ENCODE results near the gene METTL8.

The METTL8 gene

DNA sequence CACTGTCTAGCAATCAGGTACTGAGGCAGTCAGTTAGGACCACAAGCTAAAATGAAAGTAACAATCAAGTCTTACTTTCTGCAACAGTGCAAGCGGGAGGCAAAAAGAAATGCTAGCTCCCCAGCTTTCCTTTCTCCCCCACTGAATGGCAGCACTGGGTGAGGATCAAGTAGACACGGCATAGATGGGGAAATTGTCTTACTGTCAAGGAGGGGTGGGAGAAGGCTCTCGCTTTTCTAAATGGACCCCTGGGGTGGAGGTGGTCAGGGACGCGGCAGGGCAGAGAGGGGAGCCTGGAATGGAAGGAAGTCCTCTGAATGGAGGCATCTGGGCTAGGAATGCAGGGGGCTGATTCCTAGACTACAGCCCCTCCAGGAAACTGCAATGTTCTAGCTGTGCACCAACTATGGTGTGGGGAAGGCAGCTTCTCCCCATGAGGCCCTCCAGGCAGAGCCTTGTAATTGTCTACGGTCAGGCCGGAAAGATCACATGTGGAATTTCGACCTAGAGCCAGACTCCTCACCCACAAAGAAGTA is 24.3 kb downstream of the METTL8 start:
- Histone ChIP-seq H3K36me3 (ENCODE audit: insufficient read depth, low read length) (no peaks in the 10 kb centered on the region), H3K9ac (ENCODE audit: insufficient read length) (no peak overlapping the region), H3K9me3 (ENCODE audit: low read depth, low read length) (no peaks in the 10 kb centered on the region), H3K27ac (peak overlapping the region; percentile 11; the same call in 1 of the 2 replicates), H3K4me3 (peak overlapping the region; percentile 55)
- no peak for TF ChIP-seq FOXP2 (optimal IDR thresholded peaks at IDR 0.05; ENCODE audit: control extremely low read depth, extremely low read length, insufficient read depth)
- no peak for DNase-seq (ENCODE audit: low read depth, low spot score)

DNA sequence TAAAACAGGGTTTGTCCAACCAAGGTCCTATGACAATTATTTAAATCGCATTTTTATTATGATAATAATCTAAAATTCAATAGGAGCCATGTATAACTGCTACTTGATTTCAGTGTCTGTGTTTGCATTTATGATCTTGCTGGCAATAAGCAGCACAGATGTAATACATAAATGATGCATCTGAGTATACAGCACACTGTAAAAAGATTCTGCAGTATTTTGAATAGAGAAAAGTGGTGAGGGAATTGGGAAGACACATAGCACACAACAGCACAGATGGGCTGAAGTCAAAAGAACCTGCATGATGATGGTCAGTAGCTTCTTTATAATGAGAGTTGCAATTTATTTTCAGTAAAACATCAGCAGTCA is 26.1 kb downstream of the METTL8 start:
- DNase-seq (ENCODE audit: low read depth, low spot score) = no peak
- Histone ChIP-seq H3K9ac (ENCODE audit: insufficient read length) (no peak overlapping the region), H3K27ac (no peak overlapping the region), H3K9me3 (ENCODE audit: low read depth, low read length) (no peaks in the 10 kb centered on the region), H3K36me3 (ENCODE audit: insufficient read depth, low read length) (no peaks in the 10 kb centered on the region), H3K4me3 (no peak overlapping the region)
- no peak for TF ChIP-seq POLR2AphosphoS5 (IDR thresholded peaks at IDR 0.05; ENCODE audit: borderline replicate concordance, low read depth, low read length)
- TF ChIP-seq FOXP2 (optimal IDR thresholded peaks at IDR 0.05; ENCODE audit: control extremely low read depth, extremely low read length, insufficient read depth) = no peak
- TF ChIP-seq EZH2 (IDR thresholded peaks at IDR 0.05) = no peak

- DNase-seq (ENCODE audit: low read depth, low spot score) = no peak
- no peak overlapping the region for H3K27ac ChIP-seq
- H3K4me3 ChIP-seq = no peak overlapping the region
- H3K36me3 ChIP-seq (ENCODE audit: insufficient read depth, low read length) = 0 out of 2 replicates have a peak, but pooled peaks cover 1% of the 10 kb centered on the region
- no peaks in the 10 kb centered on the region for H3K9me3 ChIP-seq (ENCODE audit: low read depth, low read length)
- TF ChIP-seq EZH2 (IDR thresholded peaks at IDR 0.05) (no peak), FOXP2 (optimal IDR thresholded peaks at IDR 0.05; ENCODE audit: control extremely low read depth, extremely low read length, insufficient read depth) (no peak), POLR2AphosphoS5 (IDR thresholded peaks at IDR 0.05; ENCODE audit: borderline replicate concordance, low read depth, low read length) (no peak)
- no peak overlapping the region for H3K9ac ChIP-seq (ENCODE audit: insufficient read length)
Observed at GRCh38 chr2:171407030-171407675, 26.6 kb downstream of the METTL8 start.

- no peak overlapping the region for H3K9ac ChIP-seq (ENCODE audit: insufficient read length)
Observed at GRCh38 chr2:171406044-171406443, 27.7 kb downstream of the METTL8 start.

GRCh38 chr2:171405546-171405945 is 28.2 kb downstream of the METTL8 start:
- no peak for DNase-seq (ENCODE audit: low read depth, low spot score)
- Histone ChIP-seq H3K9me3 (ENCODE audit: low read depth, low read length) (no peaks in the 10 kb centered on the region), H3K36me3 (ENCODE audit: insufficient read depth, low read length) (0 out of 2 replicates have a peak, but pooled peaks cover 3% of the 10 kb centered on the region), H3K9ac (ENCODE audit: insufficient read length) (no peak overlapping the region), H3K4me3 (no peak overlapping the region), H3K27ac (no peak overlapping the region)
- no peak for TF ChIP-seq EZH2 (IDR thresholded peaks at IDR 0.05)
- TF ChIP-seq POLR2AphosphoS5 (IDR thresholded peaks at IDR 0.05; ENCODE audit: borderline replicate concordance, low read depth, low read length) = no peak
- TF ChIP-seq FOXP2 (optimal IDR thresholded peaks at IDR 0.05; ENCODE audit: control extremely low read depth, extremely low read length, insufficient read depth) = no peak

More at GRCh38 chr2:171406044-171406443, 27.7 kb downstream of the METTL8 start:
- Histone ChIP-seq H3K27ac (no peak overlapping the region), H3K36me3 (ENCODE audit: insufficient read depth, low read length) (0 out of 2 replicates have a peak, but pooled peaks cover 3% of the 10 kb centered on the region), H3K9me3 (ENCODE audit: low read depth, low read length) (no peaks in the 10 kb centered on the region), H3K4me3 (no peak overlapping the region)
- no peak for DNase-seq (ENCODE audit: low read depth, low spot score)
- no peak for TF ChIP-seq FOXP2 (optimal IDR thresholded peaks at IDR 0.05; ENCODE audit: control extremely low read depth, extremely low read length, insufficient read depth)
- TF ChIP-seq EZH2 (IDR thresholded peaks at IDR 0.05) = no peak
- no peak for TF ChIP-seq POLR2AphosphoS5 (IDR thresholded peaks at IDR 0.05; ENCODE audit: borderline replicate concordance, low read depth, low read length)

GRCh38 chr2:171404719-171405118 is 29.1 kb downstream of the METTL8 start:
- Histone ChIP-seq H3K36me3 (ENCODE audit: insufficient read depth, low read length) (0 out of 2 replicates have a peak, but pooled peaks cover 3% of the 10 kb centered on the region), H3K27ac (no peak overlapping the region), H3K9ac (ENCODE audit: insufficient read length) (no peak overlapping the region), H3K9me3 (ENCODE audit: low read depth, low read length) (no peaks in the 10 kb centered on the region), H3K4me3 (no peak overlapping the region)
- TF ChIP-seq EZH2 (IDR thresholded peaks at IDR 0.05) (no peak), POLR2AphosphoS5 (IDR thresholded peaks at IDR 0.05; ENCODE audit: borderline replicate concordance, low read depth, low read length) (no peak)
- DNase-seq (ENCODE audit: low read depth, low spot score) = no peak

DNA sequence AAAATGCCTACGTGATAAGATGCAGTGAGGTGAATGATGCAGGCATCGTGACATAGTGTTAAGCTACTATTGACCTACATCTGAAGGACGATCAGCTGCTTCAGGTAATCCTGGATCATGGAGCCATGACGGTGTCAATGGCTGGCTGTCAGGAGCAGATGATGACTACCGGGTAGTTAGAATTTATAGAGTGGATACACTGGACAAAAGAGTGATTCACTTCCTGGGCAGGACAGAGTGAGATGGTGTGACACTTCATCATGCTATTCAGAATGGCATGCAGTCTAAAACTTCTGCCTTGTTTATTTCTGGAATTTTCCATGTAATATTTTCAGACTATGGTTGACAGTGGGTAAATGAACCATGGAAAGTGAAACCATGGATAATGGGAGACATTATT is 29.5 kb downstream of the METTL8 start:
- no peak for TF ChIP-seq POLR2AphosphoS5 (IDR thresholded peaks at IDR 0.05; ENCODE audit: borderline replicate concordance, low read depth, low read length)
- TF ChIP-seq FOXP2 (optimal IDR thresholded peaks at IDR 0.05; ENCODE audit: control extremely low read depth, extremely low read length, insufficient read depth) = no peak
- no peak for TF ChIP-seq EZH2 (IDR thresholded peaks at IDR 0.05)
- no peak for DNase-seq (ENCODE audit: low read depth, low spot score)
- Histone ChIP-seq H3K36me3 (ENCODE audit: insufficient read depth, low read length) (0 out of 2 replicates have a peak, but pooled peaks cover 3% of the 10 kb centered on the region), H3K9me3 (ENCODE audit: low read depth, low read length) (no peaks in the 10 kb centered on the region), H3K9ac (ENCODE audit: insufficient read length) (no peak overlapping the region), H3K4me3 (no peak overlapping the region), H3K27ac (no peak overlapping the region)

- DNase-seq (ENCODE audit: low read depth, low spot score) = no peak
- Histone ChIP-seq H3K27ac (no peak overlapping the region), H3K36me3 (ENCODE audit: insufficient read depth, low read length) (peaks cover 6% of the 10 kb centered on the region; the same call in 1 of the 2 replicates), H3K4me3 (no peak overlapping the region), H3K9me3 (ENCODE audit: low read depth, low read length) (no peaks in the 10 kb centered on the region; the same call in 1 of the 2 replicates), H3K9ac (ENCODE audit: insufficient read length) (no peak overlapping the region)
- TF ChIP-seq FOXP2 (optimal IDR thresholded peaks at IDR 0.05; ENCODE audit: control extremely low read depth, extremely low read length, insufficient read depth) (no peak), EZH2 (IDR thresholded peaks at IDR 0.05) (no peak), POLR2AphosphoS5 (IDR thresholded peaks at IDR 0.05; ENCODE audit: borderline replicate concordance, low read depth, low read length) (no peak)
Observed at GRCh38 chr2:171402906-171403580, 30.7 kb downstream of the METTL8 start.

Measured in SK-N-MC (cell line).